Fibroblast of skin of left quadriceps (primary cell): ENCODE data around the gene DUSP5.

ENCODE experiments used
- DNase-seq, 2 experiments: peaks; one replicate each; pipeline ENCODE4 v3.0.0-alpha.2; 2013; ENCODE audit warnings: low read depth in 2 of 2

The DUSP5 gene

DNA sequence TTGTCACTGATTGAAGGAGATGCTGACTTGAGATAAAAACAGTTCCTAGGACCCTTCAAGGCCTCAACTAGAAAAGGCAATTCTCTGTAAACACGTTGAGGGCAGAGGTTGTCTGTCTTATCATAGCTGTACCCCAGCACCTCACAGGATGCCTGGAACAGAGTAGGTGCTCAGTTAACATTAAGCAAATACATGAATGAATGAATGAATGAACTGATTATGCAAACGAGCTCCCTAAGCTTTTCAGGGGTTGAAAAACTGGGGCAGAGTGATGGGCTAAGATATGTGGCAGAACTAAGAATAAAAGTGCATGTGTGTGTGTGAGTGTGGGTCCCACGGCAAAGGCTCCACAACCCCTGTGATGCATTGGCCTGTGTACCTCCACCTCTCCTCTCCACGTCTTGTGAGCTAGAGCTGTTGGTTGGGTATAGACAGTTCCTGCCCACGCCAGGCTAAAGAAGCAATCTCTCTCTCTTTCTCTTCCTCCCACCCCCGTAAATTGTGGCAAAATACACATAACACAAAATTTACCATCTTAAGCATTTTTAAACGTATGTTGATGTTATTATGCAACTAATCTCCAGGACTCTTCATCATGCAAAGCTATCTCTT is 48.9 kb downstream of the DUSP5 start:
- DNase-seq = no peak

DNA sequence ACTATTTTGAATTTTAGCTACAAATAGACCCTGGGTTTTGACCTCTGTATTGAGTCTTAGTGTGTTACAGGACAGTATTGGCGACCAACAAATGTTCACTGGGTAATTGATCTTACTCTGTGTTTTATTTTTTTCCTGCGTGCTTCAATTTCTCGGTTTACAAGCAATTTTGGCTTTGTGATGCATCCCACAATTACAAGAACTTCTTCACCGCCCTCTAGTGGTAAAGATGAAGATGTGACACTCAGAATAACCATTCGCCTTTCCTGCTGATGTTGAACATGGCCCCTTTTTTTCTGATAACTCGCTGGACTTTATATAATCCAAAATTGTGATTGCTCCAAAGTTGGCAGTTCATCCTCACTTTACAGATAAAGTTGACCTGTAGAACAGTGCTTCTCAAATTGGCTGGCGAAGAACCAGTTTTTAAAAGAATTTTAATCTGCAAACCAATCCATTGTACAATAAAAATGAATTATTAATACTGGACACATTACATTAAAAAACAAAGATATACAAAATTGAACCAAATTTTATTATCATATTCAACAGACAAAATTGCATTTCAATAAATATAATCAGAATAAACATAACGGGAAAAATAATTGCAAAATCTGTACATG is 49.5 kb downstream of the DUSP5 start:
- DNase-seq = peak in 1 of 2 experiments; percentile 48

DNA sequence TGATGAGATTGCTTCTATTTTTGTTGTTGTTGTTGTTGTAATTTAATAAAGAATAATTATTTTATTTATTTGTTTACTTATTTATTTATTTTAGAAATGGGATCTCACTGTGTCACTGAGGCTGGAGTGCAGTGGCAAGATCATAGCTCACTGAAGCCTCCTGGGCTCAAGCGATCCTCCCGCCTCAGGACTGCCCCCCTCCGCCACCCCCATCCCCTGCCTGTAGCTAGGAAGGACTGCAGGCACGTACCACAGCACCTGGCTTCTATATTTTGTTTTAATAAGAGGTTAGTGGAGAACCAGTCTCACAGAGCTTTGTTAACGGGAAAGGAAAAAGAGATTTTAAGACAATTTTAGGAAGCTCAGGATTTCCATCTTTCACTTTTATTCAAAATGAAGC is 50.3 kb downstream of the DUSP5 start:
- DNase-seq = no peak

DNA sequence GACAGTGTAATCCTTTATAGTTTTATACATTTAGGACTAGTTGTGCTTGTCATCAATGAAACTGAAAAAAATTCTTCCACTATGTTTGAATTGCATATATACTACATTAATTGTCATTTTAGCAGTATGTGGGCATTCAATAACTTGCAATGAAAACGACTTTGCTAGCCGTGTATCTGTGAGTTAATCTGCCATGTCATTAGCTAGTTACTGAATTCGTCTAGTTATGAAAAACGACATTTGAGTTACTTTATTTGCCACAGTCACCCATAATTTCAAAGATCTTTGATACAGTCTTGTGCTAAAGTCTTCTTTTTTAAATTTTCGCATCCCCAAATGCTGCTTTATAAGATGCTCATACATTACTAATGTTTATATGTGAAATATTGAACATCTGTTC is 51.5 kb downstream of the DUSP5 start:
- DNase-seq = no peak

DNA sequence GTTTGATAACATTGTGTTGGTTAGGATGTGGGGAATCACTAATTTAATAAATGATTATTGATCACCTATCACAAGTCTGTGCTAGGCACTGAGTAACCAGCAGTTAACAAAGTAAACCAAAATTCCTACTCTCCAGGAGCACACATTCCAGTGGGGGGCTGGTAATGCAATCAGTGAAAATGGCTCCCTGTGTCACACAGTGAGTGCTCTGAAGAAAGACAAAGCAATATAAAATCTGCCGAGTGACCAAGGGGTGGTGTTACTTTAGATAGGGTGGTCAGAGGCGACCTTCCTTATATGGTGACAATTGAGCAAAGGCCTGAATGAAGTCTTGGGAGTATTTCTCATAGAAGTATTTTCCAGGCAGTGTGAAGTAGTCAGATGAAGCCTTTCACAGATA is 56.2 kb downstream of the DUSP5 start:
- DNase-seq = no peak

DNA sequence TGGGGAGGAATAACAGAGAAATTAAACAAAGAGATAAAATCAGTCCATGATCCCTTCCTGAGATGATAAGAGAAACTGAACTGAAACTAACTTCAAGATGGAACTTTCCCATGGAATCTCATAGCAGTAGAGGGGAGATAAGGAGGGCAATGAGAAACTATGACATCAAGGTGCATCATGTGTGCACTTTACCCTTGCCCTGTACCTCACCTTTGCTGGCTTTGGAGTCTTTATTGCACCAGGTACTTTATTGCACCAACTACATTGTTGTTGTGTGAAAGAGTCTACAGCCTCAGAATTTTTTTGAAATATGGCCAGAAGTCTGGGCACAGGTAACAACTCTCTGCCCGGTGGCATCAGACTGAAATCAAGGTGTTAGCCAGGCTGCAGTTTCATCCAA is 58.6 kb downstream of the DUSP5 start:
- no peak for DNase-seq

DNA sequence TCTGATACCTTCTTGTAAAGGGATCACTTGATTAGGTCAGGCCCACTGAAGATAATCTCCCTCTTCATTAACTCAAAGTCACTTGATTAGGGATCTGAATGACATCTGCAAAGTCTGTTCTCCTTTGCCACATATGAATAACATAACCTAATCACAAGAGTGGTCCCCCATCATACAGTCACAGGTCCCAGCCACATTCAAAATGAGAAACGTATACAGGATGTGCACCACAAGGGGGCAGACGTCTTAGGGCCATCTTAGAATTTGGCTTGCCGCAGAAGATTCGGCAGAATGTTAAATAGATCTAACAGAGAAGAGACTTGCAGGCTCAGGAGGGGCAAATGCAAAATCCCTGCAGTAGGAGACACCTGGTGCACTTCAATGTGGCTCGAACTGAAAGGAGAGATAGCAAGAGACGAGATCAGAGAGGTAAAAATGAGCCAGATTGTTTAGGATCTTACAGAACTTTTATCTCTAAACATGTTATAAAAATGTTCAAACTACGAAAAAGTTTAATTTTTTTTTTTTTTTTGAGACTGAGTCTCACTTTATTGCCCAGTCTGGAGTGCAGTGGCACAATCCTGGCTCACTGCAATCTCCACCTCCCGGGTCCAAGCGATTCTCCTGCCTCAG is 59.4 kb downstream of the DUSP5 start:
- peak in 1 of 2 experiments; percentile 15 for DNase-seq

DNA sequence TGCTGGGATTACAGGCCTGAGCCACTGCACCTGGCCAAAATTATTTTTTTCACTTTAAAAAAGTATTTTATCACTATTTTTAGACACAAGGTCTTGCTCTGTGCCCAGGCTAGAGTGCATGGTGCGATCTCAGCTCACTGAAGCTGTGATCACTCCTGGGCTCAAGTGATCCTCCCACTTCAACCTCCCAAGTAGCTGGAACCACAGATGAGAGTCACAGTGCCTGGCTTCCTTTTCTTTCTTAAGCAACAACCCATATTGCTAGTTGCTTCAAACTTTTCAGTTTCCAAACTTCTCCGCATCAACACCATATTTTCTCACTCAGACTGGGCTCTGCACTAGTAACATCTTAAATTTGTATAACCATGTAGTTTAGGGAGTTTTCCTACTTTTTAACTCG is 60.3 kb downstream of the DUSP5 start:
- DNase-seq = no peak

DNA sequence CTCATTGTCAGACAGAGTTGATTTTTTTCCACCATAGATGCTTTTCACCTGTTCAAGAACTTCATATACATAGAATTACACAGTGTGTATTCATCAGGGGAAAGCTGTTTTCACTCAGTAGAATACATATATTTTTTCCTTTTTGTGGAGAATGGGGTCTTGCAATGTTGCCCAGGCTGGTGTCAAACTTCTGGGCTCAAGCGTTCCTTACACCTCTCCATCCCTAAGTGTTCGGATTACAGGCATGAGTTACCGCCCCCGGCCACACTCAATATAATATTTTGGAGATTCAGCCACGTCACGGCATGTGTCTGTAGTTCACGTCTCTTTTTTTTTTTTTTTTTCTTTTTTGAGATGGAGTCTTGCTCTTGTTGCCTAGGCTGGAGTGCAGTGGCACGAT is 62.3 kb downstream of the DUSP5 start:
- no peak for DNase-seq
